Endodermal cell (in vitro differentiated cells): Measurements from ENCODE around the gene CENPT. TPM values are rescaled to one million over a fixed set of nuclear protein-coding genes. Genes with fewer than 3 reads are reported as not detected.
A peak's percentile ranks its signal among the peaks of the same experiment; 100 is the strongest.

ENCODE experiments used
- DNase-seq: peaks from one replicate; pipeline ENCODE4 v3.0.0-alpha.2; 2017
- H3K27ac ChIP-seq: 2 replicates; pipeline ENCODE4 v1.5.1; 2013; ENCODE audit warnings: mild to moderate bottlenecking, low read depth, low read length, moderate library complexity
- H3K27me3 ChIP-seq: 2 replicates; pipeline ENCODE4 v1.6.1; 2013; ENCODE audit warnings: mild to moderate bottlenecking, low read length, moderate library complexity; ENCODE audit not compliant: insufficient read depth, control insufficient read depth, poor library complexity, severe bottlenecking
- H3K36me3 ChIP-seq: 2 replicates; pipeline ENCODE4 v1.7.0; 2013; ENCODE audit warnings: mild to moderate bottlenecking, low read length, moderate library complexity; ENCODE audit not compliant: control insufficient read depth, insufficient read depth
- H3K4me1 ChIP-seq: one replicate; pipeline ENCODE4 v1.7.0; 2013; ENCODE audit warnings: low read length; ENCODE audit not compliant: control insufficient read depth, insufficient read depth
- H3K4me3 ChIP-seq: 2 replicates; pipeline ENCODE4 v1.5.1; 2013; ENCODE audit warnings: mild to moderate bottlenecking, low read length, moderate library complexity
- H3K9ac ChIP-seq: 2 replicates; pipeline ENCODE4 v1.6.1; 2013; ENCODE audit warnings: mild to moderate bottlenecking, low read length, moderate library complexity; ENCODE audit not compliant: poor library complexity, severe bottlenecking; ENCODE audit errors: extremely low read depth
- H3K9me3 ChIP-seq: 2 replicates; pipeline ENCODE4 v1.6.1; 2013; ENCODE audit warnings: mild to moderate bottlenecking, low read length, moderate library complexity; ENCODE audit not compliant: control insufficient read depth
- H3K27ac Mint-ChIP-seq: 2 replicates; pipeline ENCODE4 v1.8.0; 2020; ENCODE audit warnings: mixed read lengths
- H3K27me3 Mint-ChIP-seq: 2 replicates; pipeline ENCODE4 v1.8.0; 2021; ENCODE audit warnings: mild to moderate bottlenecking, mixed read lengths; ENCODE audit not compliant: insufficient read depth
- H3K36me3 Mint-ChIP-seq: 2 replicates; pipeline ENCODE4 v1.8.0; 2020; ENCODE audit warnings: low read depth, mixed read lengths
- H3K4me1 Mint-ChIP-seq: 2 replicates; pipeline ENCODE4 v1.8.0; 2020; ENCODE audit warnings: mixed read lengths
- H3K4me3 Mint-ChIP-seq: 2 replicates; pipeline ENCODE4 v1.8.0; 2020; ENCODE audit warnings: mild to moderate bottlenecking, moderate library complexity, mixed read lengths
- H3K9me3 Mint-ChIP-seq: 2 replicates; pipeline ENCODE4 v1.8.0; 2020; ENCODE audit warnings: mild to moderate bottlenecking, mixed read lengths
- CTCF ChIP-seq: fragments of 200-600 bp; sonication (generic); conservative IDR thresholded peaks from 2 replicates; pipeline ENCODE4 v1.5.0; 2021; ENCODE audit warnings: antibody characterized with exemption, mild to moderate bottlenecking
- WGBS, 2 experiments: methylation state at CpG; one replicate each; pipeline versions ENCODE4 v1.1.5 to v1.1.7; 2013; ENCODE audit warnings: missing lambda C conversion rate in 2 of 2, mixed read lengths in 1 of 2; ENCODE audit not compliant: insufficient coverage in 1 of 2, insufficient read length in 1 of 2; 5-methylcytosine and 5-hydroxymethylcytosine counted together
- total RNA-seq, 2 donors: library from RNA; stranded (reverse); fragmentation: NEBNext Ultra II Directional in 1 of 2; extraction: Animal tissue kit (Norgen Biotek cat#: 25700) in 1 of 2; gene quantifications; 2 replicates in 1 of 2; 3 replicates in 1 of 2; pipeline ENCODE4 v1.2.1, GENCODE V29; 2021

CENPT gene
- total RNA-seq, 2 donors from 2014 or later = 43.7 to 57.2 TPM

- H3K4me3 Mint-ChIP-seq = no peak overlapping the region
- peak overlapping the region; percentile 70 for H3K9ac ChIP-seq
- no peak for DNase-seq
- no peak for TF ChIP-seq CTCF
- H3K27me3 ChIP-seq = no peaks in the 10 kb centered on the region
- H3K4me3 ChIP-seq = no peak overlapping the region
- H3K9me3 Mint-ChIP-seq = no peaks in the 10 kb centered on the region
- peaks cover 22% of the 10 kb centered on the region for H3K4me1 ChIP-seq
- no peaks in the 10 kb centered on the region for H3K9me3 ChIP-seq
- peaks cover 49% of the 10 kb centered on the region for H3K36me3 ChIP-seq
- peaks cover 47% of the 10 kb centered on the region for H3K4me1 Mint-ChIP-seq
- H3K27ac ChIP-seq = no peak overlapping the region
- H3K36me3 Mint-ChIP-seq = peaks cover 35% of the 10 kb centered on the region
- H3K27ac Mint-ChIP-seq = peak overlapping the region; percentile 91
- no peaks in the 10 kb centered on the region for H3K27me3 Mint-ChIP-seq
- 92 to 96% methylated on average over 3 to 4 of the region's 4 CpGs for WGBS, 2 experiments
These were observed 11.0 kb upstream of the CENPT start for GRCh38 chr16:67858500-67858899.

GRCh38 chr16:67857547-67858233, 10.2 kb upstream of the CENPT start:
- Histone ChIP-seq H3K36me3 (peaks cover 53% of the 10 kb centered on the region), H3K27me3 (no peaks in the 10 kb centered on the region), H3K9ac (peak overlapping the region; percentile 71), H3K27ac (peak overlapping the region; percentile 40), H3K4me1 (peaks cover 22% of the 10 kb centered on the region), H3K9me3 (no peaks in the 10 kb centered on the region), H3K4me3 (peak overlapping the region; percentile 33)
- no peak overlapping the region for H3K4me3 Mint-ChIP-seq
- H3K36me3 Mint-ChIP-seq = peaks cover 35% of the 10 kb centered on the region
- no peaks in the 10 kb centered on the region for H3K27me3 Mint-ChIP-seq
- WGBS, 2 experiments = 60 to 93% methylated on average over 2 to 3 of the region's 3 CpGs
- peaks cover 40% of the 10 kb centered on the region for H3K4me1 Mint-ChIP-seq
- DNase-seq = peak; percentile 92
- no peak for TF ChIP-seq CTCF
- H3K9me3 Mint-ChIP-seq = no peaks in the 10 kb centered on the region
- H3K27ac Mint-ChIP-seq = peak overlapping the region; percentile 91

GRCh38 chr16:67856927-67857546, 9.5 kb upstream of the CENPT start:
- H3K36me3 ChIP-seq = peaks cover 49% of the 10 kb centered on the region
- H3K9me3 Mint-ChIP-seq = no peaks in the 10 kb centered on the region
- 90 to 92% methylated on average over 5 of the region's 5 CpGs for WGBS, 2 experiments
- H3K27ac Mint-ChIP-seq = peak overlapping the region; percentile 91
- peaks cover 36% of the 10 kb centered on the region for H3K36me3 Mint-ChIP-seq
- no peak overlapping the region for H3K4me3 Mint-ChIP-seq
- no peaks in the 10 kb centered on the region for H3K27me3 Mint-ChIP-seq
- no peaks in the 10 kb centered on the region for H3K27me3 ChIP-seq
- H3K4me3 ChIP-seq = peak overlapping the region; percentile 33
- peaks cover 40% of the 10 kb centered on the region for H3K4me1 Mint-ChIP-seq
- no peak for DNase-seq
- no peaks in the 10 kb centered on the region for H3K9me3 ChIP-seq
- peak overlapping the region; percentile 71 for H3K9ac ChIP-seq
- no peak for TF ChIP-seq CTCF
- H3K4me1 ChIP-seq = peaks cover 22% of the 10 kb centered on the region
- no peak overlapping the region for H3K27ac ChIP-seq
